Trophoblast cell (in vitro differentiated cells and primary cell): ENCODE results near the gene OTOG.

ENCODE experiments used
- DNase-seq, 2 donors: peaks; one replicate each; pipeline ENCODE4 v3.0.0-alpha.2; 2016
- H2AFZ ChIP-seq: 2 replicates; pipeline ENCODE4 v1.6.1; 2013; ENCODE audit warnings: low read length, moderate library complexity, mild to moderate bottlenecking; ENCODE audit not compliant: insufficient read depth, poor library complexity
- H2AK5ac ChIP-seq: 2 replicates; pipeline ENCODE4 v1.6.1; 2013; ENCODE audit warnings: mild to moderate bottlenecking, low read length
- H2BK120ac ChIP-seq: 2 replicates; pipeline ENCODE4 v1.6.1; 2013; ENCODE audit warnings: low read length, mild to moderate bottlenecking, moderate library complexity; ENCODE audit not compliant: insufficient read depth, poor library complexity
- H2BK12ac ChIP-seq: 2 replicates; pipeline ENCODE4 v1.6.1; 2013; ENCODE audit warnings: mild to moderate bottlenecking, low read length, moderate library complexity
- H2BK5ac ChIP-seq: 2 replicates; pipeline ENCODE4 v1.6.1; 2013; ENCODE audit warnings: low read length, low read depth, moderate library complexity, mild to moderate bottlenecking; ENCODE audit not compliant: poor library complexity
- H3K14ac ChIP-seq: 2 replicates; pipeline ENCODE4 v1.6.1; 2013; ENCODE audit warnings: mild to moderate bottlenecking, low read length
- H3K18ac ChIP-seq: 2 replicates; pipeline ENCODE4 v1.6.1; 2013; ENCODE audit warnings: mild to moderate bottlenecking, low read length
- H3K23ac ChIP-seq: 2 replicates; pipeline ENCODE4 v1.6.1; 2013; ENCODE audit warnings: low read length
- H3K27ac ChIP-seq: 2 replicates; pipeline ENCODE4 v1.5.1; 2013; ENCODE audit warnings: low read depth, mild to moderate bottlenecking, inconsistent platforms, low read length, moderate library complexity
- H3K27me3 ChIP-seq: 2 replicates; pipeline ENCODE4 v1.6.1; 2013; ENCODE audit warnings: inconsistent platforms, mild to moderate bottlenecking, low read length, moderate library complexity; ENCODE audit not compliant: insufficient read depth
- H3K36me3 ChIP-seq, 2 experiments: 1 replicate in 1 of 2; 2 replicates in 1 of 2; pipeline ENCODE4 v1.6.1; 2013; ENCODE audit warnings: low read length in 2 of 2, mild to moderate bottlenecking in 2 of 2, moderate library complexity in 1 of 2; ENCODE audit not compliant: insufficient read depth in 2 of 2, control insufficient read depth in 1 of 2
- H3K4ac ChIP-seq: 2 replicates; pipeline ENCODE4 v1.6.1; 2013; ENCODE audit warnings: low read depth, mild to moderate bottlenecking, low read length, moderate library complexity
- H3K4me1 ChIP-seq, 2 experiments: 1 replicate in 1 of 2; 2 replicates in 1 of 2; pipeline ENCODE4 v1.6.1; 2013; ENCODE audit warnings: low read length in 2 of 2, mild to moderate bottlenecking in 2 of 2, moderate library complexity in 1 of 2; ENCODE audit not compliant: insufficient read depth in 2 of 2, control insufficient read depth in 1 of 2
- H3K4me2 ChIP-seq: 2 replicates; pipeline ENCODE4 v1.6.1; 2013; ENCODE audit warnings: inconsistent platforms, mild to moderate bottlenecking, low read length, moderate library complexity
- H3K4me3 ChIP-seq: 2 replicates; pipeline ENCODE4 v1.5.1; 2013; ENCODE audit warnings: mild to moderate bottlenecking, low read depth, low read length, inconsistent platforms
- H3K79me1 ChIP-seq: one replicate; pipeline ENCODE4 v1.6.1; 2013; ENCODE audit warnings: low read length
- H3K79me2 ChIP-seq: 2 replicates; pipeline ENCODE4 v1.6.1; 2013; ENCODE audit warnings: low read length, mild to moderate bottlenecking; ENCODE audit not compliant: control insufficient read depth, insufficient read depth, poor library complexity
- H3K9ac ChIP-seq: 2 replicates; pipeline ENCODE4 v1.6.1; 2013; ENCODE audit warnings: mild to moderate bottlenecking, low read length
- H3K9me3 ChIP-seq: 2 replicates; pipeline ENCODE4 v1.6.1; 2013; ENCODE audit warnings: low read depth, mild to moderate bottlenecking, control low read depth, inconsistent platforms, low read length; ENCODE audit not compliant: insufficient read depth
- H4K12ac ChIP-seq: 2 replicates; pipeline ENCODE4 v1.6.1; 2013; ENCODE audit warnings: low read depth, mild to moderate bottlenecking, low read length, moderate library complexity
- H4K8ac ChIP-seq: 2 replicates; pipeline ENCODE4 v1.6.1; 2013; ENCODE audit warnings: low read depth, mild to moderate bottlenecking, low read length, moderate library complexity
- H4K91ac ChIP-seq: one replicate; pipeline ENCODE4 v1.6.1; 2013; ENCODE audit warnings: low read depth, mild to moderate bottlenecking, low read length, moderate library complexity
- WGBS: extraction: QIAGEN DNeasy Blood & Tissue Kit; methylation state at CpG from one replicate; pipeline ENCODE4 v1.1.7; 2013; ENCODE audit warnings: missing lambda C conversion rate; ENCODE audit not compliant: insufficient read length, insufficient coverage; ENCODE audit errors: extremely low coverage; 5-methylcytosine and 5-hydroxymethylcytosine counted together

Gene OTOG

DNA sequence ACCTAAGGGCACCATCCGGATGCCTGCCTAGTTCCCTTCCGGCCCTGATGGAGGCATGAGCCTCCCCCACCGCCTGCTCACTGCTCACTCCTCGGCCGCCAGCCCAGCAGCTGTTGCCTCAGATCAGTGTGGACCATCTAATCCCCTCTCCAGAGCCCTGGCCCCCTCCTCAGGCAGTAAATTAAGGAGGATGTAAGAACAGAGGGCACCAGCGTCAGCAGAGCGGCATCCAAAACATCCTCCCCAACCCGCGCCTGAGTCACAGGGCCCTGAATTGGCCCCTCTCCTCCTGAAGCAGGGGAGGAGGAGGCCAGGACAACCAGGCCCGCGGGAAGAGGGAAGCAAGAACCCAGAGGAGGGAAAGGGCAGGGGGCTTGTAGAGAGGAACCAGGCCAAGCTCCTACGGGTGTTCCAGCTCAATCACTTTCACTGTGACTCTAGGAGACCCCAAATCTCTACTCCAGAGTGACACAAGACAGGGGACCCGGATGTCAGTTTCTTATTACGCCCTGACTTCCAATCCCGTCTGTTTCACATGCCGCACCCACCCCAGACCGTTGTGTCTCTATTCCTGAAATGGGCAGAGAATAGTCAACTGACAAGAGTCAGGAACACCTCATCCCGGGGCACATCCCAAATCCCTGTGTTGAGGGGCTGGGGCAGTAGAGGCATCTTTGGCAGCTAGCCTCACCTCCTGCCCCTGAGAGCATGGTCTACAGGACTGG is 141.0 kb downstream of the OTOG start:
- Histone ChIP-seq H2AK5ac (no peak overlapping the region), H3K4me2 (no peak overlapping the region), H3K23ac (no peak overlapping the region), H3K9me3 (peaks cover 4% of the 10 kb centered on the region), H2BK12ac (no peak overlapping the region), H3K14ac (no peak overlapping the region), H3K27me3 (no peaks in the 10 kb centered on the region), H2BK120ac (no peak overlapping the region), H4K91ac (no peak overlapping the region), H3K79me1 (no peaks in the 10 kb centered on the region), H4K8ac (no peak overlapping the region), H3K9ac (no peak overlapping the region), H3K36me3 (no peaks in the 10 kb centered on the region), H3K4me1 (peaks cover 0 to 11% of the 10 kb centered on the region in 2 experiments), H2BK5ac (no peak overlapping the region), H2AFZ (no peak overlapping the region), H3K79me2 (no peaks in the 10 kb centered on the region), H3K27ac (no peak overlapping the region), H3K4ac (no peak overlapping the region), H3K4me3 (no peak overlapping the region), H4K12ac (no peak overlapping the region), H3K18ac (no peak overlapping the region)
- DNase-seq: peak; percentile 78 to 91
- whole genome bisulfite sequencing: no CpG with 5 or more reads among the region's 18 CpGs

DNA sequence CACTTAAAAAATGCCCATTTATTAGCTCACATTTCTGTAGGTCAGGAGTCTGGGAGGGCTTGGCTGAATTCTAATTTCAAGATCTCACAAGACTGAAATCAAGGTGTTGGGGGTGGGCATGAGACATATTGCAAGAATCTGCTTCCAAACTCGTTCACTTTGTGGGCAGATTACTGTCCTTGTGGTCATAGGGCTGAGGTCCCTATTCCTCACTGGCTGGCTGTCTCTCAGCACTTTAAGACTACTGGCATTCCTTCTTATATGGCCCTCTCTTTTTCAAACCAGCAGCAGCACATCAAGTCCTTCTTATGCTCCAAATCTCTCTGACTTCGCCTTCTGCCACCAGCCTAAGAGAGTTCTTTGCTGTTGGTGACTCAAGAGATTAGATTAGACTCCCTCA is 144.5 kb downstream of the OTOG start:
- Histone ChIP-seq H3K9ac (no peak overlapping the region), H3K4me3 (no peak overlapping the region), H3K4ac (no peak overlapping the region), H3K14ac (no peak overlapping the region), H4K8ac (no peak overlapping the region), H3K79me2 (no peaks in the 10 kb centered on the region), H2BK120ac (no peak overlapping the region), H3K23ac (no peak overlapping the region), H4K91ac (no peak overlapping the region), H4K12ac (no peak overlapping the region), H3K36me3 (no peaks in the 10 kb centered on the region), H3K27ac (no peak overlapping the region), H2BK5ac (no peak overlapping the region), H3K9me3 (peaks cover 6% of the 10 kb centered on the region), H3K4me2 (no peak overlapping the region), H3K4me1 (no peaks in the 10 kb centered on the region), H3K79me1 (no peaks in the 10 kb centered on the region), H3K18ac (no peak overlapping the region), H2BK12ac (no peak overlapping the region), H3K27me3 (peaks cover 23% of the 10 kb centered on the region), H2AK5ac (no peak overlapping the region), H2AFZ (no peak overlapping the region)
- WGBS: no CpG with 5 or more reads among the region's 2 CpGs
- DNase-seq: peak in 1 of 2 donors; percentile 27

DNA sequence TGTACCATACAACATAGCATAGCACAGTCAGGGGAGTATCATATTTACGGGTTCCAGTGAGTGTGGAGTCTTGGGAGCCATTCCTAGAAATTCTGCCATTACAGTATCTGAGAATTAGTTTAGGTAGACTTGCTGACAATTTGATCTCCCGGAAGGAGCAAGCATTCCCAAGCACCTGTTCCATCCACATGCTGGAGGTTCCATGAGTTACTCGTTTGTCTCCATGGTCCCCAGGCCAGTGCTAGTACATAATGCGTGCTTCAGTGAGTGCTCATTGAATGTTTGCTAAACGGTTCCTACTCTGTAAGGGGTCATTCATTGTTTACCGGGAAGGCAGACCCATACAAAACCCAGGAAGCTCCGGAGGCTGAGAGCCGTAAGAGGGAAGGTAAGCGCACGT is 144.9 kb downstream of the OTOG start:
- Histone ChIP-seq H3K36me3 (no peaks in the 10 kb centered on the region), H3K9me3 (peaks cover 6% of the 10 kb centered on the region), H3K4me2 (no peak overlapping the region), H2BK5ac (no peak overlapping the region), H3K23ac (no peak overlapping the region), H2BK120ac (no peak overlapping the region), H3K27ac (no peak overlapping the region), H3K4me1 (no peaks in the 10 kb centered on the region), H3K9ac (no peak overlapping the region), H3K4me3 (no peak overlapping the region), H4K91ac (no peak overlapping the region), H2AFZ (no peak overlapping the region), H3K14ac (no peak overlapping the region), H2AK5ac (no peak overlapping the region), H2BK12ac (no peak overlapping the region), H4K12ac (no peak overlapping the region), H3K79me1 (no peaks in the 10 kb centered on the region), H4K8ac (no peak overlapping the region), H3K18ac (no peak overlapping the region), H3K27me3 (peaks cover 28% of the 10 kb centered on the region), H3K4ac (no peak overlapping the region), H3K79me2 (no peaks in the 10 kb centered on the region)
- WGBS: no CpG with 5 or more reads among the region's 10 CpGs
- DNase-seq: peak; percentile 46 to 53

- H2BK5ac ChIP-seq: no peak overlapping the region
- H3K4ac ChIP-seq: no peak overlapping the region
- H4K91ac ChIP-seq: no peak overlapping the region
- no peak for DNase-seq
- H3K23ac ChIP-seq: no peak overlapping the region
- no peak overlapping the region for H3K9ac ChIP-seq
- H2BK12ac ChIP-seq: no peak overlapping the region
- WGBS: no CpG with 5 or more reads among the region's 7 CpGs
- no peak overlapping the region for H3K4me2 ChIP-seq
- H3K18ac ChIP-seq: no peak overlapping the region
- peaks cover 6% of the 10 kb centered on the region for H3K9me3 ChIP-seq
- no peak overlapping the region for H3K4me3 ChIP-seq
- no peaks in the 10 kb centered on the region for H3K36me3 ChIP-seq
- H3K27me3 ChIP-seq: peaks cover 32% of the 10 kb centered on the region
- no peaks in the 10 kb centered on the region for H3K79me2 ChIP-seq
- H3K79me1 ChIP-seq: no peaks in the 10 kb centered on the region
- H4K8ac ChIP-seq: no peak overlapping the region
- no peak overlapping the region for H3K14ac ChIP-seq
- no peak overlapping the region for H3K27ac ChIP-seq
- no peak overlapping the region for H2AK5ac ChIP-seq
- no peak overlapping the region for H4K12ac ChIP-seq
- no peaks in the 10 kb centered on the region for H3K4me1 ChIP-seq
- H2AFZ ChIP-seq: no peak overlapping the region
- H2BK120ac ChIP-seq: no peak overlapping the region
Measured at GRCh38 chr11:17692931-17693330, 145.9 kb downstream of the OTOG start.
